ENCODE data around the gene MED26.

DNA sequence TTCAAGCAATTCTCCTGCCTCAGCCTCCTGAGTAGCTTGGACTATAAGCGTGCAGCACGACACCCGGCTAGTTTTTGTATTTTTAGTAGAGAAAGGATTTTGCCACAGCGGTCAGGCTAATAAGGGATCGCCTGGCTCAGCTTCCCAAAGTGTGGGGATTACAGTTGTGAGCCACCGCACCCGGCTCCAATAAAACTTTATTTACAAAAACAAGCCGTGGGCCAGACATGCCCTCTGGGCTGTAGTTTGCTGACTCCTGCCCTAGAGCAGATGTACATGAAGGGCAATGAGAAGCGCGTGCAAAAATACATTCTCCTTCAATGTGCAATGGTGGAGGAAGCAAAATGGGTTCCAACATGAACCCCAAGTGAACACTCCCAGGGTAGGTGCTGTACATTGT is 13.7 kb upstream of the MED26 start:
- TF ChIP-seq EP300 (IDR thresholded peaks at IDR 0.05) (no peak), POLR2A (IDR thresholded peaks at IDR 0.05) (no peak), POLR2AphosphoS5 (IDR thresholded peaks at IDR 0.05) (no peak)
- TF ChIP-seq, protein P1, sequence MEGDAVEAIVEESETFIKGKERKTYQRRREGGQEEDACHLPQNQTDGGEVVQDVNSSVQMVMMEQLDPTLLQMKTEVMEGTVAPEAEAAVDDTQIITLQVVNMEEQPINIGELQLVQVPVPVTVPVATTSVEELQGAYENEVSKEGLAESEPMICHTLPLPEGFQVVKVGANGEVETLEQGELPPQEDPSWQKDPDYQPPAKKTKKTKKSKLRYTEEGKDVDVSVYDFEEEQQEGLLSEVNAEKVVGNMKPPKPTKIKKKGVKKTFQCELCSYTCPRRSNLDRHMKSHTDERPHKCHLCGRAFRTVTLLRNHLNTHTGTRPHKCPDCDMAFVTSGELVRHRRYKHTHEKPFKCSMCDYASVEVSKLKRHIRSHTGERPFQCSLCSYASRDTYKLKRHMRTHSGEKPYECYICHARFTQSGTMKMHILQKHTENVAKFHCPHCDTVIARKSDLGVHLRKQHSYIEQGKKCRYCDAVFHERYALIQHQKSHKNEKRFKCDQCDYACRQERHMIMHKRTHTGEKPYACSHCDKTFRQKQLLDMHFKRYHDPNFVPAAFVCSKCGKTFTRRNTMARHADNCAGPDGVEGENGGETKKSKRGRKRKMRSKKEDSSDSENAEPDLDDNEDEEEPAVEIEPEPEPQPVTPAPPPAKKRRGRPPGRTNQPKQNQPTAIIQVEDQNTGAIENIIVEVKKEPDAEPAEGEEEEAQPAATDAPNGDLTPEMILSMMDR (IDR thresholded peaks at IDR 0.05), result no peak
